SIG-M5 (cell line): ENCODE measurements around the gene SBF2.

Experiments
- DNase-seq: peaks from one replicate; lab custom pipeline; 2025; lab: John Stamatoyannopoulos, UW

The SBF2 gene

GRCh38 chr11:9896902-9897301, 397.1 kb downstream of the SBF2 start:
- no peak for DNase-seq

DNA sequence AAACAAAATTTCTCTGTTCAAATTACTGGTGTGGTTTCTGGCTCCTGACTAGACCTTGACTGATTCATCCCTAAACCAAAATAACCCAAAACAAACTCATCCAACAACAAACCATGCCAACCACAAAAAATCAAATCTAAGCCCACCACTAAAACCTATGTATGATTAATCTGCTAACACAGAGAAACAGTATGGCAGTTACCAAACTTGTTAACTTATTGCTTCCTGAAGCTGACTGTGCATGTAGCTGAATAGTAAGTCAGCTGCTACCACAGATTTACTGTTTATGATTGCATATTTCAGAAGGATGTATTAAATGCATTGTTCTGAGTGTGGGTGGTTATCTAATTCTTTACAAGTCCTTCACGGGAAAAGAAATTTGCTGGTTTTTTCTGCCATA, 399.0 kb downstream of the SBF2 start:
- no peak for DNase-seq

- DNase-seq, result no peak
Measured at GRCh38 chr11:9893474-9893873, 400.5 kb downstream of the SBF2 start.

DNA sequence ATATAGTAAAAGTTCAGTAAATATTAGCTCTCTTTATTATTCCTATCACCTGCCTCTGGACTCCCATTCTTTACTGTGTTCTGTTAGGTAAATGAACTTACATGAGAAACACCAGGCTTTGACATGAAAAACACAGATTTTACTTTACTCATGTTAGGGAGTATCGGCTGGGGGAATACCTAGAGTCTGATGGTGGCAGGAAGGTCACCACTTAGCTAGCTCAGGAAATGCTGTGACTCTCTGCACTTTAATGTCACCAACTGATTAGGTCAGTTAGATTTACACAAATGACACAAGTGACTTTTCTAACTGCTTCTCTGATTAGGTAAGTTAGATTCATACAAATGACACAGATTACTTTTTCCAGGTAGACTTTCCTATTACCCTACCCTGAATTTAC, 405.1 kb downstream of the SBF2 start:
- DNase-seq, result no peak

DNA sequence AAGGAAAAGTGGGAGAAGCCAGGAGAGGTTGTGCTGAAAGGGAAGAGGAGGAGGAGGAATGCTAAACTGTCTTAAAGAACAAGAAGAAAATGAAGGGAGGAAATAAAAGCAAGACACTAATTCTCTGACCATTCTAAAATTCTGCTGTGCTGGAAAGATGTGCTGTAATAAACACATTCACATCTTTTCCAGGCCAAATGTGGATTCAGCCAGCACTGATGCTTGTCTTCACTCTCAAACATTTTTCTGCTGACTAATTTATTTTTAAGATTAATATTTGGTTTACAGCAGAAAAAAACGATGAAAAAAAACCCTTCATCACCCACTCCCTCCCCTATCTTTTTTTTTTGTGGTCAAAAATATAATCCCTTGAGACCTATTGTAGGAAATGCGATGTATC, 406.5 kb downstream of the SBF2 start:
- no peak for DNase-seq

DNA sequence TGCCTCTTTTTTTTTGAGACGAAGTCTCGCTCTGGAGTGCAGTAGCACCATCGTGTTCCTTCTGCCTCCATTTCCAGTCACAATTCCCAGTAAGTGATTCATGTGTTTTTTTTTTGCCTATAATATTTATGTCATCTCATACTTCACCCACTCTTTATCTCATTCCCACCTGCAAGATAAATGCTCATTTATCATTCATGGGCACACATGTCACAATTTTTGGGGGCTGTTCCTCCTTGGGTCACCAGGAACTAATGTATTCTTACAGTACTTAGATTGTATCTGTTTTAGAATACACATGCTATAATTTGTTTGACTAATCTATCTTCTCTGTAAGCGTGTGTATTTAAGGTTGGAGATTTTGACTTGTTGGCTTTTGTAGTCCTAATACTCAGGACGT, 407.4 kb downstream of the SBF2 start:
- DNase-seq, result no peak

DNA sequence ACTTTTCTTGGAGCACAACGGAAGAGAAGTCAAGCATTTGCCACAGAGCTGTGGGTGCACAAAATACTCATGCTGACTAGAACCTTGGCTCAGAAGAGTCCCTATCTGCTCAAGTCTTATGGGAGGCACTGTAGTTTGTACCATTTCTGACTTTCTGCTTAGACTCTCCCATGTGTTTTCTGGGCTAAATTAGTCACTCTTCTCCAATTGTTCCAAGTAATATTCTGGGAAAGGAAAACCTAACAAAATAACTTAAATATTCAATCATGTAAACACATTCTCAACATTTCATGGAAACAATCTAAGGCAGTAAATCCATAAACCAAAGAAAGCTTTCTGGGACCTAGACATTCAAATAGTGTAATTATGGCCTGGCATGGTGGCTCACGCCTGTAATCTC, 409.4 kb downstream of the SBF2 start:
- DNase-seq, result no peak

DNA sequence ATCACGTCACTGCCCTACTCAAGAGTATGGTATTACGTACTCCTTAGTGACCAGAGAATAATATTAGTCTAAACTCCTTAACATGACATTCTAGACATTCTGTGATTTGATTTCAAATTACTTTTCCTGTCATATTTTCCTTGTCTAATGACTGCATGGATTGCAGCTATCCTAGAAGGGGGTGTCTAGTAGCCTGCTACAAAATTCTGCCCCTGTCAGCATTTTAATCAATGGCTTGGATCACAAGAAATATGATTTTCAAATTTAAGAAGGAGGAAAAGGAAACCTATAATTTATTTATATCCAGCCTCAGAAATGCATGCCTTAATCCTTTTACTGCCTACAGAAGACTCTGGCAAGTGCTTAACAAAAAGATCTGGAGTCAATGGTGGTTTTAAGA, 413.4 kb downstream of the SBF2 start:
- no peak for DNase-seq

DNA sequence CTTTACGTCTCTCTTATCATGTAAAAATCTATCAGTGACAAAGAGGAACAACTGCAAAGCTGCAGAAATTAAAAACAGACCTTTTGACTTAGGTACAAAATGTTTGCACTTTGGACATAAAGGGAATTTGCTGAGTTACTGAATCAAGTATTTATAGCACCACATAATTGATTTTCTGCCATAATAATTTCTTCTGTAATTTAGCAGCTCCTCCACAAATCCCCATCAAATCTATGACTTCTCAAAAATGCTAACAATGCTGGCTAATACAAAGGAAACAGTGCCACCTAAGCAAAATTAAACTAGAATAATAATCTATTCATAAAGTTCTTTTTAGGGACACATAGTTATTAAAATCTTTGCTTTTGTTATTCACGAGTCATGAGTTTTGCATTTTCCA, 415.1 kb downstream of the SBF2 start:
- DNase-seq, result no peak

GRCh38 chr11:9876331-9876730, 417.7 kb downstream of the SBF2 start:
- no peak for DNase-seq

- no peak for DNase-seq
Measured at GRCh38 chr11:9875862-9876261, 418.2 kb downstream of the SBF2 start.

DNA sequence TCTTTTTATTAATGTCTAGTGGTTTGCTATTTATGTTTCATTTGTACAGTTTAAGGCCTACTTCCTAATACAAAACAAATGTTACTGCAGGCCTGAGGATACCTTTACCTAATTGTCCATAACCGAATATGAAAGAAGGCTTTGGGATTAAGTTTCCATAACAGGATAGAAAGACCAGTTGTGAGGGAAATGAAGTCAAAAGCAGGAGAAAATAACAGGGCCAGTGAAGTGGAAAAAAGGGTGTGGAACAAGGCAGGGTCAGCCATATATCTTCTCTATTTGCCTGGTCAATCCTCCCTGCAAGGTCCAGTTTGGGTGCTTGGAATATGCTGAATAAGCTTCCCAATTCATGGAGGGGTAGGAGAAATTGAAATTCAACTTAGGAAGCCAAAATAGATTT, 418.6 kb downstream of the SBF2 start:
- DNase-seq, result no peak

DNA sequence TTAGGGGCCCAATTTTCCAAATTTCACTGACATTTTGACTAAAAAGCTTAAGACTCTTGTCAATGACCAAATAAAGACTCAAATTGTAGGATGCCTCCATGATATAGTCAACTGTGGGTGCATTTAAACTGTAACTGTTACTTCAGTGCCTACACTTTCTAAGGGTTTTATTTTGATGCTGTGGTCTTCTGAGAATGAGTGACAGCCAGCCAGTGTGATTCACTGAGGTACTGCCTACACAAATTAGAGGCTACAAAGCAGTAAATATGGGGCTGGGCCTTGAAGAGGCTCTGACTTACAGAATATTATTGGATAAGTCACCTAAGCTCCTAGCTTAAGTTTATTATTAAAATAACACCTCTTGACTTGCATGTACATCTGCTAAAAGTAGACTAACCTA, 419.6 kb downstream of the SBF2 start:
- DNase-seq, result no peak

GRCh38 chr11:9868641-9869040, 425.4 kb downstream of the SBF2 start:
- DNase-seq, result no peak

DNA sequence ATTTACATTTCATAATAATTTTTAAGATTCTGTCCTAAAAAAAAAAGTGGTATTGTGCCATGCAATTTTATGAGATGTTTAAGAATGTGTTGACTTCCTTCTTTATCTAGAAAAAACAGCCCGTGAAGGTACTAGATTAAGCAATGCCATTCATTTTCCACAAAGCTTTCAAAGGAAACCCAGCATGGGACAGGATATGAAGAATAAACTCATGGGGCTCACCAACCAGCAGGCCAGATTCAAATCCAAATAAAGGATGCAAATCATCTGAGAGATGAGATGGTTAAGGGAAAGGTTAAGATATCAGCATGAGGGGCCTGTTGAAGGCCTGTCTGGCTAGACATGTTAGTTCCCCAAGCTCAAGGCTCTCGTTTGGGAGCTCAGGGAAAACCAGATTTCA, 431.0 kb downstream of the SBF2 start:
- DNase-seq, result no peak

- DNase-seq, result no peak
Measured at GRCh38 chr11:9861860-9862725, 431.9 kb downstream of the SBF2 start.

DNA sequence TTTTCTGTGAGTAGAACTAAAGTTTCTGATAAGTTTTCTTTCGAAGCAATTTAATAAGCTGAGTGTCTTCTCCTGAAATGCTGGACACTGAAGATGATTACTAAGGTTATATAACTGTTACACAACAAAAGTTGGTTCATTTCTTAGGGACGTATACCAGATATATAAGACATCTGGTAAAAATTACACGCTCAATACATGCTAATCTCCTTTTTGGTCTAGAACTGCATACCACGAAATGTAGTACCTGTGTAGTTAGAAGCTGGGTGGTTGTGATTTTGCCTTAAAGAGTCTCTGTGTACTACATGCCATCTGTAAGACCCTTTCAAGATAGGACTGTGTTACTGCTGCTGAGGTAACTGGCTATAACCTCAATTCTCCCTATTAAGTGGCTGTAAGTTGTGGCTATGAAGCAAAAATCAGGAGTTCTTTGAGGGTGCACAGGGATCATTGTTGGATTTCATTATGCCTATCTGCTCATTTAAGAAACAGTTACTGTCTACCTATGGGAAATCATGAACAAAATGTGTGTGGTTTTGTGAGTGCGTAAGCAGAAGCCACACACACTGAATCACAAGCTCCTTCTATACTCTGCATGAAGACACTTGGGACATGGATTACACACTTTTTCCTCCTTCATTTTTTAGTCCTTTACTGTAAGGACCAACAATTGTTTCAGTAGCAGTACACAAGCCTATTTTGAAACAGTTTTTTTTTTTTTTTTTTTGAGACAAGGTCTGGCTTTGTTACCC, 434.3 kb downstream of the SBF2 start:
- no peak for DNase-seq

DNA sequence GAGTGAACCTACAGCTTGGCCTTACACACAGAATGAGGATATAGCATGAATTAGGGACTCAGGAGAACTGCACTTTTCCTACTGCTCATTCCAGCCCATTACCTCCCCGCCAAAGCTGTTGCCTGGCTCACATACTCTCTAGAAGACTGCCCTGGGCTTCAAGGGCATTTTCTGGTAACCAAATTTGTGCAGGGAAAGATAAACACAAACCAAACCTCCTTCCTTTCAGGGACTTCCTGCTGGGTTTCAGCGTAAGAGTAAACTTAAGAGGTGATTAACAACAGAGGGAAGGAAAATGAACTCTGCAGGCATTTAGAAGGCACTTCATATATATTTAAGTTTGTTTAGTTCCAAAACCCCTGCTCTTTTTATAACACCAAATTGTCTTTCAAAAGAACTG, 435.2 kb downstream of the SBF2 start:
- no peak for DNase-seq

DNA sequence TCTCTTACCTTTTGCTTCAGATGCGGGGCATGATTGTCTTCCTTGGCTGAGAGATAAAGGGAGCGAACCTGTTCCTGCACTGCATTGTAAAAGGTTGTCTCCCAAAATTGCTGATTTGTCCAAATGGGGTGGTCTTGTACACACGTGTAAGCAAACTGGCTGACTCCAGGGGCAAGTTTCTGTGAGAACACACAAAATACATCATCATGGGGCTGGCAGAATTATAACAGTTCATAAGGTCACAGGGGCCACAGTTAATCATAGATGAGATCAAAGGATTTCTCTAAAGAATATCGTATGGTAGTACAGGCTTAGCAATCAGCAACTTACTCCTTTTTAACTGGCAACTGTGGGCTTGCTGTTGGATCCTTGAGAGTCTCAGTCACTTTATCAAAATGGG, 435.8 kb downstream of the SBF2 start:
- DNase-seq, result no peak

GRCh38 chr11:9855579-9856287, 438.3 kb downstream of the SBF2 start:
- DNase-seq, result no peak

DNA sequence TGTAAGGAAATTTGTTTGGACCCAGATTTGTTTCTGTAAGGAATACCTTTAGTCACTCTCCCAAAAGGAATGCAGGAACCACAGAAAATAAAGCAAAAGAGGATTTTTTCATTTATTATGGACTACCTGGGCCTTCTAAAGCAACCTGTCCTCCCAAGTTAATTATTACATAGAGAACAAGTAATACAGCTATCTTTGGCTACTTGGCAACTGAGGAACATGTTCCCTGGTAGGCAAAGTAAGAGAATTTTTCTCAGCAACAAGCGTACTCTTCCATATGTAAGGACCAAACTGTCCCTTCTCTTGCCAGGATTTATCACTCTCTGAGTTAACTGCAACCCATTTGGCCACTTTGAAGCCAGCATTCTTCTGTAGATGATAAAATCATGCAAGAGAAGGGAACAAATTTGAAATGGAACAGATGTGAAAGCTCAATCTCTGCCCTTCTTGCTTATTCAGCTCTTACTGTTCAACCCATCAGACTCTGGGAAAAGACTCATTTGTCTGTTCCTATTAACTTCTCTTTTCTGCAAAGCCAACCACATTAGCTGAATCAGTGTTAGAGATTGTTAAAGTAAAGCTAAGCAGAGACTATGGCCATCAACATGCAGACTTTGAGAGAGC, 440.0 kb downstream of the SBF2 start:
- no peak for DNase-seq

DNA sequence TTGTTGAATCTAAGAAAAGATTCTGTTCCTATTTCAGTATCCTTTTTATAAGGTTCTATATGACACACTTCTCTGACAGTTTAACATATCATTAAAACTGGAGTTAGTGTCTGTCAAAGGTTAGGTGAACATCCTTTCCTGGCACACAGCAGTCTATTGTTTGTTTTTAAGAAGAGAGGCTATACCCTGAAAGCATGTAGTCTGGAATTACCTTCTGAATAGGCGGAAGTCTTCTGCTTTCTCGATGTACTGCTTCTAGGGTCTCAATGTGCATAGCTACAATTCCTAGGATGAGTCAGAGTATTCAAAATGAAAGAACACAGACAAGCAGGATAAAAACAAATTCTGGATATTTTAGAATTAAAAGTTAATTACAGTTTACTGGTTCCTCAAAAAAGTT, 441.6 kb downstream of the SBF2 start:
- DNase-seq, result no peak
